Activated T-cell treated with anti-CD3 and anti-CD28 coated beads, Interleukin-2, amount 50 U/mL, for 1 hour (primary cell): Measurements from ENCODE around the gene COL21A1.
"Not testable (repeated sequence)": the region's sequence is repeated elsewhere in the genome, so short reads cannot be mapped to it uniquely, and the experiment has no call there.

Source experiments
- DNase-seq: peaks from one replicate; pipeline ENCODE4 v3.0.0-alpha.2; 2020

The COL21A1 gene

DNA sequence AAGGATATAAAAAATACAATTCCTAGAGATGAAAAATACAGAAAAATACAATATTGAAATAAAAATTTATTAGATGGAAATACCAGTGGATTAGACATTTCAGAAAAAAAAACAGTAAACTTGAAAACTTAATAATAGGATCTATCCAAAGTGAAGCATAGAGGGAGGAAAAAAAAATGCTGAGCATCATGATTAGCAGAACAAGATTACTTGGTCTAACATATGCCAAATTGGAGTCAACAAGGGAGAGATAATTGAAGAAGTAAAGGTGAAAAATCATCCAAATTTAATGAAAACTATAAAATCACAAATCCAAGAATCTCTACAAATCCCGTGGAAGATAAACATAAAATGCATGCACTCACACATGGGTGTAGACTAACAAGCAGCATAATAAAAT lies 205.8 kb downstream of the COL21A1 start:
- DNase-seq, result no peak

DNA sequence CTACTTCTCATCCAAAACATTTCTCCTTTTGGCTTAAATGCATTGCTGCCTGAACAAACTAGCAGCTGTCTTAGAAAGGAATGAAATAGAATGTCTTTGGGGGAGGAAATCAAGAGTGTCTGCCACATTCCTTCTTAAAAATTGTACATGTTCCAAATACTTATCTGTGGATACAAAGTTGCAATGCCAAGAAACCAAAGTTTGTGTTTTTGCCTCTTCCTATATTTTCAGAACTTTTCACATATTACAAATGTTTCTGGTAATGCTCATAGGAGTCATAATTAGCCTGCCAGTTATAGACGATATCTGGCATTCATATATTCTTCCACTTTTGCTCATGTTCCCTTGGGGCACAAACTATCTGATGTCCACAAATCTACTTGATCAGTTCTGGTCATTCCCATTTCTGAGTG lies 206.5 kb downstream of the COL21A1 start:
- no peak for DNase-seq

DNA sequence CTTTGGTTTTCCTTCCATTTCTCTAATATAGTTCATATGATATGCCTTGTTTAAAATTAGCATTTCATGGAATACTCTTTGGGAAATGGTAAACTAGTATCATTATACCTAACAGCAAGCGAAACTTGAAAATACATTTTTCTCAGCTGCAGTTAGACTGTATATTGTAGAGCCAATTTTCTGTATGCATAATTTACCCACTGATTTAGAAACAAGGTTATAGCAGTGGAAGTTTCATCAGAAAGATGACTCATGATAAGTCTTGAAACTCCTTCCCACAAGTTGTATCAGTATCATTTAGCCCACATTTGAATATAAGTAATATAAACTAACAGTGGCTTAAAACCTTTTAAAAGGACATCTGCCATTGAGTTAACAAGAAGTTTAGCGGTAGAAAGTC lies 207.2 kb downstream of the COL21A1 start:
- no peak for DNase-seq

DNA sequence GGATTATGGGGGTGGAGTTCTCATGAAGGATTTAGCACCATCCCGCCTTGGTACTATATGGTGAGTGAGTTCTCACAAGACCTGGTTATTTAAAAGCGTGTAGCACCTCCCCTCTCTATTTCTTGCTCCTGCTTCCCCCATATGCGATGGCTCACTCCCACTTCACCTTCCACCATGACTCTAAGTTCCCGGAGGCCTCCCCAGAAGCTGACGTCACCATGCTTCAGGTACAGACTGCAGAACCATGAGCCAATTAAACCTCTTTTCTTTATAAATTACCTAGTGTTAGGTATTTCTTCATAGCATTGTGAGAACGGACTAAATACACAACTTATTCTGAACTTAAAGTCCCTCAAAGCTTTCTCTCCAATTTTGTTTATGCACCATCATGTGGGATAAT lies 208.6 kb downstream of the COL21A1 start:
- DNase-seq, result no peak

DNA sequence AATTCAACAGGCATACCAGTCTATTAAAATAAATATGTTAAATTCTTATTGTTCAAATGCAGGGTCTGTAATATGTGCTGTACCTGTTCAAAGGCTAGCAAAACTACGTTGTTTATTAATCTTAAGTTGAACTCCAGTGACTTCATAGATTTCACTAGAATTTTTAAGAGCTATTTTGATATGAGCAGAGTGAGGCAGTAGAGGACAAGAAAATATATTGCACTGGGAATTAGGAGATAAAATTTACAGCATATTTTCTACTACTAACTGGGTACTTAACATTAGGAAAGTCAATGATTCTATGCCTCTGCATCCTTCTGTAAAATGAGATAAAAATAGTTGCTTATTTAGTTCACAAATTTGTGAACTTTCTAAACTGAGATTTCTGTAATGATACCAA lies 209.8 kb downstream of the COL21A1 start:
- DNase-seq, result no peak

DNA sequence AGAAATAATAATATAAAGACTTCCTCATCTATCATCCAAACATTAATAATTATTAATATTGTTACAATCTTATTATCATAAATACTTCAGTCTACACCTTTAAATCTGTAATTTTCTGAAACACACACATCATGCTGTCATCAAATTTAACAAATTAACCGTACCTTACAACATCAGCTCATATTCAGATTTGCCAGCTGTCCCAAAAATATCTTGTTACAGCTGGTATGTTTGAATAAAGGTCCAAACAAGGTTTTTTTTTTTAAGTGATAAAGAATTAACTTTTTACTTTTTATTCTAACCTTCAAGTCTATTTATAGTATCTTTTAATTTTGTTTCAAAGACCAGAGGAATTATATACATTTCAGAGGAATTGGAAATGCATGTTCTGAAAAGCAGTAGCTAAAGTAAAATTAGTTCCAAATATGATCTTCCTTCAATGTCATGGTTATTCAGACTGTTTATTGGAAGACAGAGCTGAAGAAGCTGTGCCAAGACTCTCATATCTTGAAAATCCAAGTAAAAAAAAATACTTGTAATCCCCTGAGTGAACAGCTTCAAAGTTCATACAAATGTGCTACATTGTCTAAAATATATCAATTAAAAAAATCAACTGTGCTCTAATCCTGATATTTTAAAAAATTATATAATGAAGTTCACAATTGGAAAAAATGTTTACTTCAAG lies 210.3 kb downstream of the COL21A1 start:
- no peak for DNase-seq

DNA sequence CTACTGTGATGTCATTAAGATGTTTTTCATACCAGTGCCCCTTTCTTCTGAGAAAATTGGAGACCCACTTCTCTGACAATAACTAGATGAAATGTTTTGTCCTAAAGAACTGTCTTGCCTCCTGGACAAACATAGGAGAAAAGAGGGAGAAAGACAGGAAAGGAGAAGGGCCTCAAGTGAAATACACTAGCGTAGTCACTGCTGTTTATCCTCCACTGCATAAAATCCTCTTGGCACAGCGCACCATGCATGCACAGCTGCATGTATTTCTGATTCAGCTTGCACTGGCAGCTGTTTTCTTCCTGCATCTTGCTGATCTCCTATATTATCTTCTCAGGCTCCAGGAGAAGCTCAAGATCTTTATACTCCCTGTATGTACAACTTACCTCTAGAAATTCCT lies 214.0 kb downstream of the COL21A1 start:
- DNase-seq, result no peak

DNA sequence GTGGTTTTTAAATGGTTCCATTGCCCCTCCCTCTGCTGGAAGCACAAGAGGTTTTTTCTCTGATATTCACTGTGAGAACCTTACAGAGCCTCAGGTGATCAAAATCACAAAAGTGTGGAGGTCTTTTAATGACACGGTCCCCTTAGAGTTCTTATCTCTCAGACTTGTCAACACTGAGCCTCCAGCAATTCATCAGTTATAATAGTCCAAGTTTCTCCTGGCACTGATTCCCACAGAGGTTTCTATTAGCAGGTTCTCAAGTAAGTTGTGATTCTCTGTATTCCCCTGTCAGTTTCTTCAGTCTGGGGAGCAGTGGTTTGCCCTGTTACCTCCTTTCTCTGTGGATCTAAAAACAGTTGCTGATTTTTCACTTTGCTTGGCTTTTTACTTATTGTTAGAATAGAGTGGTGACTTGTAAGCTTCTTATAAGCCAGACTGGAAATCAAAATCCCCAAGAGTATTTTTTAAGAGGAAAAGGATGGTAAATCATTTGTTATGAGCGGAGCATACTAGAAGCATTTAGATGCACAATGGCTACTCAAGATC lies 214.6 kb downstream of the COL21A1 start:
- no peak for DNase-seq

DNA sequence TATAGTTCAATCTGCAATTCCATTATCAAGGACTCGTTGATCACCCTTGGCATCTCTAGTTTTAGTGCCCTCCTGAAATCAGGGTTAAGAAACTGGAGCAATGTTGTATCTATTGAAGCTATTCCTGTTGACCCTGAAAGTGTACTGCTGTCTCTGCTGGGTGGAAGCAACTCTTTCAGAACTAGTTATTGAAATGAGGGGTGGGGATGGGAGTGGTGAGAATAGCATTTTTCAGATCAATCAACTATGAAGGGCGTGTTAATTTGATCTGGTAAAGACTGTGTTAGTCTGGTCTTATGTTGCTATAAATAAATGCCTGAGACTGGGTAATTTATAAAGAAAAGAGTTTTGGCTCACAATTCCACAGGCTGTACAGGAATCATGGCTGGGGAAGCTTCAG lies 219.5 kb downstream of the COL21A1 start:
- DNase-seq, result no peak

DNA sequence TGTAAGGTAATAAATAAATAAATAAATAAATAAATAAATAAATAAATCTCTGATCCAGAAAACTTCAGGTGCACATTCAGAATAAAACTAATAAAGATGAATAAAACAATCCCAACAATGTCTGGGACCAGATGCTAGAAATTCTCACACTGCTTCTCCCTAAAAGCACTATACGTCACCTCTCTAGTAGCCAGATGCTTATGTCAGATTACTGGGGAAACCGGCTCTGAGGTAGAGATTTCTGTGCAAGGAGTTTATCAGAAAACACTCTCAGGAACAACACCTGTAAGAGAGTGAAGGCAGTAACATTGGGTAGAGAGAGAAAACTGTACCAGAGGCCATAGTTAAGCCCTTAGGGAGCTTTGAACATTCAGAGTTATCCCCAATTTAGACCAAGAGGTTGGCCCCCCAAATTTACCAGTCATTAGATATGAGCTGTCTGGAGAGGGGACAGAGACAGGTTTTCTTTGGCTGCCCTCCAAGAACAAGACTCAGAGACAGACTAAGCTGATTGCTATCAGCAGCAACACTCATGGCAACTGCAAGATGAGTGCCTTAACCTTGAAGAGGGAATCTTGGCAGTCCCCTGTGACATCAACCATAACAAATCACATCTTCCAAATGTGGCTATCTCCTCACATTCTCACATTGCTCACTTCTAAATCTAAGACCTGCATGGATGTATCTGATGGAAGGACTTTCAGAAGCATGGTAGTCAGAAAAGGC lies 220.8 kb downstream of the COL21A1 start:
- DNase-seq, result no peak

DNA sequence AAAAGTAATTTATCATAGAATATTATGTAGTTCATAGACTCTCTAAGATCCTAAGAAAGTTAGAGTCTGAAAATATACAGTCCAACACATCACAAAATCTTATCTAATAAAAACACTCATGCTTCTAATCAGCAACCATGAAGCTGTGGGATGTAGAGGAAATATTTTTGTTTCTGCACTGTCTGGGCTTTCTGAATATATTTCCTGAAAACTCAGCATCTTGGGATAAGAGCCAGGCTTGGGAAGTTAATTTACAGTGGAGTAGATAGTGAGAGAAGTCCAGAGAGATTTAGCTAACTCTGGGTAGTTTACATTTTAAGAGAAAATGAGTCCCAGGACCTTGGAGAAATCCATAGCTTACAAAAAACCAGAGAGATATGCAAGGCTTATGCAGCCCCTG lies 221.6 kb downstream of the COL21A1 start:
- no peak for DNase-seq

DNA sequence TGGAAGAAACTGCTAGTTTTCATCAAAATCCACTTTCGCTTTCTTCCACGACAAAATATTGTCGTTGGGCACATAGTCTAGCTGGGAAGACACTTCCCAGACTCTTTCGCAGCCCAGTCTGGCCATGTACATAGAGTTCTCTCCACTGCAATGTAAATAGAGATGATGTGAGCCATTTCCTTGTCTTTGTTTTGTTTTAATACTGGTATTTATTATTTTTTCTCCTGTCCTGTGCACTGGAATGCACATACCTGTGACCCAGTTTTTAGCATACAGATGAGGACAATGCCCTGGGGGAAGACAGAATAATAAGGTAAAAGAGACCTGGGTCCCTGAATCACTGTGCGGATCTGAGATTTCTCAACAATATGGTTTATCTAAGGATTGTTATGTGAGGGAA lies 222.4 kb downstream of the COL21A1 start:
- DNase-seq, result no peak

DNA sequence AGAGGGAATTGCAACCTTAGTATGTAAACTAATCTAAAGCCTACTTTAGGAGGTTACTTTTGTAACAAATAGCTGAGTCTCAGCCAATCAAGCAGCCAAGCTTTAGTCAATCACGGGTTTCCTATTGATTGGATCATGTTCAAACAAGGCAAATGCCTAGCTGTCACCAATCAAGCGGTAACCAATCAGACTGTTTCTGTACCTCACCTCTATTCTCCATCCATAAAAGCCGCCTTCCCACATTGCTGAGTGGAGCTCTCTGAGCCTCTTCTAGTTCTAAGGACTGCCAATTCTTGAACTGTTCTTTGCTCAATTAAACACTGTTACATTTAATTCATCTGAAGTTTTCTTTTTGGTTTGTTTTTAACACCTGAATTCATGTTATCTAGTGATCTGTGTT lies 223.6 kb downstream of the COL21A1 start:
- no peak for DNase-seq

DNA sequence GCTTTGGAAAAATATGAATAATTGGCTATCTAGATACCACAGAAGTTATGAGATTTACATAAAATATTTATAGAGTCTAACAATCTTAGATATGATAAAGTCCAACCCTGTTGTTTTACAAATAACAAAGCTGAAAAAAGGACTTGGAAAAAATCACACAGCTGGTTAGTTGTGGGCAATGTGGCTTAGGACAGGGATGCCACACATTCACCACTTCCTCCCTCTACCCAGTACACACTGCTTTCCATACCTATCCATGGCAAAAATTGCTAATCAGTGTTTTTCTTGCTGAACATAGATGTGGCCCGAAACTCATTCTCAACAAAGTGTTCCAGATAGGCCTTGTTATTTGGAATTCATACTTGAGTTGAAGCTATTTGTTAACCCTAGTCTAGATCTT lies 224.7 kb downstream of the COL21A1 start:
- DNase-seq, result no peak

DNA sequence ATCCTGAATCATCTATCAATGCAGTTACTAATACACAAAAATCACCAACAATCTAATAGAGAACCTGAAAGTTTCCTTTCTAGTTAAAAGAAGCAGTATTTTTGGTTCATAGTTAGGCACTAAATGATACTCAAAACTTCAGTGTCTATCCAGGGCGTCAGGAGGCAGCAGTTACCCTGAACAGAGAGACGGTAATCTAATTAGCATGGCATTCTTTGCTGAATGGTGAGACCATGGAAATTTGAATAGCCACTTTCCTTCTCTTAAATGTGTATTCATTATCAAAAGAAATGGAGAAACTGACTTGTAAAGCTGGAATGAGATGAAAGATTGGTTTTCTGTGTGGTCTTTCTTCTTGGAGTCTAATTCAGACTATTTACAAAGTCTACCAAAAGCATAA lies 225.4 kb downstream of the COL21A1 start:
- DNase-seq, result no peak

DNA sequence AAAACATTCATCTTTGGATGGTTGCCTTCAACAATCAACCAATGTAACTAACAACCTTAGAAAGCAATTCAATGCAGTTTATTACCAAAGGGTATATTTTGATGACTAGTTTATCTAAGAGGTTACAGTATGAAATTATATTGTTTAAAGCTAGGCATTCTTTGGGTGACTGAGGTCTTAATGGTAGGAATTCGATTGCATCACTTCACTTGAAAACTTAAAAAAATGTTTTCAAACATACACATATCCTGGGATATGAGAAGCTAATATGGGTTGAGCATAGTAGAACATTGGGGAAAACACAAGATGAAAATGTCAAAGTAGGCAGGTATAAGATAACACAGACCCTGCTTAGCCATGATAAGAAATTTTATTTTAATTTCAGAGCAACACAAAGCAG lies 227.4 kb downstream of the COL21A1 start:
- DNase-seq, result no peak

DNA sequence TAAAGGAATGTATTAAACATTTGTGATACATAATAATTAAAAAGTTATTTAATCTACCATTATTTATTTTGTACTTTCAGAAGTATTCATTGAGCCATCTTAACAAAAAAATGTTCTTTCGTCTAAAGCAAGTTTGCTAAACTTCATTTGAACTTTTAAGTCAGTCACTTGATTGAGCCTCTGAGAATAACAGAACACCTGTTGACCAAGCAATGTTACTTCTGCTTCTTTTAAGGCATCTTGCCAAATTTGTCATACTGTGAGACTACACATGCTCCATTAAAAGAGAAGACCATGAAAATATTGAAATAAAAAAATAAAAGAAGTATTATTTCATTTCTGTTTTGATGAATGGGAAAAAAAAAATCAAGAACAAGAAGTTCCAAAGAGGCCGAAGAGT lies 230.2 kb downstream of the COL21A1 start:
- DNase-seq, result no peak

DNA sequence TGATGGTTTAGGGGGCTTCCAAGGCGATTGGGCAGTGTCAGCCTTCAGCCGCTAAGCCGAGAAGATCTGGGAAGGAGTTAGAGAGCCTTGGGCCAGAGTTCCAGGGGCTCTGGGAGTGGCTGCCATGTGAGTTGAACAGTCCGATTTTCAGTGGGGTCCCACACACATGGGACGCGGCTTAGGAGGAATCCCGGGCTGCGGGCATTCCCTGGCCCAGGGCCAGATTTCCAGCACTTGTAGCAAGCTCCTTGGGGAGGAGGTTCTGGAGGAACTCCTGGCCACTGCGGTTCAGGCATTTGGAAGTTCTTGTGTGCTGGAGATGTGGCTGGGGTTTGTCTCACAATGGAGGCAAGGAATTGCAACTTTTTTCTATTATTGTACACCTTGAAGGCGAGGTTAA lies 233.3 kb downstream of the COL21A1 start:
- not testable (repeated sequence) for DNase-seq

DNA sequence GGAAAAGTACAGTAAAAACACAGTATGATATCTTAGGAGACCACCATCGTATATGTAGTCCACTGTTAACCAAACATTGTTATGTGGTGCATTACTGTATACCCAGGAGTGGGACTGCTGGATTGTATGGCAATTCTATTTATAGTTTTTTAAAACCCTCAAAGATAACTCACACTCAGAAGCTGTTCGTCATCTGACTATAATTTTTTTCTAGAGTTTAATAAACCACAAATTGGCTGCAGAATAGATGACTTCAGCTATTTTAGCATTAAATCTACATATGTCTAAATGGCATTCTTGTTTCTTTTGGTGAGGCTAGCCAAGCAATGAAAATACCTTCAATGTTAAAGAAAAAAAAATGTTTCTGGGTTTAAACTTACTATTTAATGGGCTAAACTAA lies 237.7 kb downstream of the COL21A1 start:
- no peak for DNase-seq
